ENCODE results near the gene PRKCH.

Gene PRKCH

GRCh38 chr14:61476105-61476753 lies 154.8 kb downstream of the PRKCH start:
- DNase-seq (ENCODE audit: low read depth): no peak

GRCh38 chr14:61476754-61477410 lies 155.5 kb downstream of the PRKCH start:
- DNase-seq (ENCODE audit: low read depth): peak; percentile 60

GRCh38 chr14:61477712-61478462 lies 156.5 kb downstream of the PRKCH start:
- DNase-seq (ENCODE audit: low read depth): no peak

- peak; percentile 48 for DNase-seq (ENCODE audit: low read depth)
Observed at GRCh38 chr14:61478971-61479473, 157.6 kb downstream of the PRKCH start.

- no peak for DNase-seq (ENCODE audit: low read depth)
Observed at GRCh38 chr14:61479746-61480502, 158.5 kb downstream of the PRKCH start.

GRCh38 chr14:61480704-61481285 lies 159.4 kb downstream of the PRKCH start:
- no peak for DNase-seq (ENCODE audit: low read depth)

- no peak for DNase-seq (ENCODE audit: low read depth)
Observed at GRCh38 chr14:61481701-61482100, 160.3 kb downstream of the PRKCH start.

GRCh38 chr14:61482348-61483206 lies 161.2 kb downstream of the PRKCH start:
- no peak for DNase-seq (ENCODE audit: low read depth)

- DNase-seq (ENCODE audit: low read depth): no peak
Observed at GRCh38 chr14:61483476-61483875, 162.1 kb downstream of the PRKCH start.

GRCh38 chr14:61484031-61484430 lies 162.7 kb downstream of the PRKCH start:
- DNase-seq (ENCODE audit: low read depth): no peak

GRCh38 chr14:61484826-61485584 lies 163.6 kb downstream of the PRKCH start:
- no peak for DNase-seq (ENCODE audit: low read depth)

GRCh38 chr14:61485661-61486060 lies 164.3 kb downstream of the PRKCH start:
- no peak for DNase-seq (ENCODE audit: low read depth)

- no peak for DNase-seq (ENCODE audit: low read depth)
Observed at GRCh38 chr14:61486930-61487495, 165.6 kb downstream of the PRKCH start.

GRCh38 chr14:61488417-61489401 lies 167.3 kb downstream of the PRKCH start:
- DNase-seq (ENCODE audit: low read depth): no peak

- DNase-seq (ENCODE audit: low read depth): no peak
Observed at GRCh38 chr14:61489512-61489911, 168.1 kb downstream of the PRKCH start.

GRCh38 chr14:61489932-61490331 lies 168.6 kb downstream of the PRKCH start:
- DNase-seq (ENCODE audit: low read depth): no peak

GRCh38 chr14:61491224-61491623 lies 169.8 kb downstream of the PRKCH start:
- no peak for DNase-seq (ENCODE audit: low read depth)

GRCh38 chr14:61491876-61492434 lies 170.6 kb downstream of the PRKCH start:
- no peak for DNase-seq (ENCODE audit: low read depth)
